HepG2 (cell line): ENCODE measurements around the gene EEIG1. TPM values are rescaled to one million over a fixed set of nuclear protein-coding genes. Genes with fewer than 3 reads are reported as not detected.

ENCODE experiments used
- ATAC-seq: fragments of 200-7000 bp; cut with Tn5 transposase; 3 replicates; pipeline ENCODE4 v1.9.1; 2020; ENCODE audit warnings: mild to moderate bottlenecking, moderate library complexity
- BruUV-seq: library from RNA; stranded (reverse); fragments of 400-500 nt; replicated peaks from 2 replicates; lab custom pipeline; 2021; lab: Mats Ljungman, UMichigan
- CTCF ChIA-PET: fragments of 300-600 bp; formaldehyde crosslinking; extraction: SDS; loops from one replicate; lab custom pipeline; 2021; ENCODE audit warnings: low total read pairs, inconsistent platforms, low intra/inter-chr PET ratio; lab: Yijun Ruan, JAX
- POLR2A ChIA-PET: fragments of 350-600 bp; sonication (Branson Sonifier 250); formaldehyde crosslinking; loops from one replicate; lab custom pipeline; 2020; ENCODE audit warnings: antibody characterized with exemption, inconsistent platforms; lab: Yijun Ruan, JAX
- DNase-seq: peaks from one replicate; pipeline ENCODE4 v3.0.0-alpha.2; 2015; ENCODE audit warnings: low spot score
- FAIRE-seq: peaks from 3 replicates; lab custom pipeline; 2011; peaks lifted over from hg19 to GRCh38; lab: Jason Lieb, UNC
- H2AFZ ChIP-seq: one replicate; pipeline ENCODE4 v1.6.1; 2011; ENCODE audit warnings: low read length, inconsistent platforms
- H3K27ac ChIP-seq: fragments of 300-600 bp; 3 replicates; pipeline ENCODE4 v1.8.0; 2011; ENCODE audit warnings: mixed run types, mild to moderate bottlenecking, mixed read lengths, low read length, inconsistent platforms; ENCODE audit not compliant: insufficient read depth; ENCODE audit errors: extremely low read length
- H3K27me3 ChIP-seq, 2 experiments: fragments of 200-600 bp in 1 of 2; 2 replicates in 1 of 2; 3 replicates in 1 of 2; pipeline versions ENCODE4 v1.6.0 to v1.8.0; 2011; ENCODE audit warnings: low read length in 2 of 2, mild to moderate bottlenecking in 2 of 2, moderate library complexity in 2 of 2, inconsistent platforms in 1 of 2; ENCODE audit not compliant: insufficient read depth in 2 of 2, control insufficient read depth in 1 of 2
- H3K36me3 ChIP-seq, 2 experiments: fragments of 200-600 bp in 1 of 2; replicated peaks in 1 of 2; 2 replicates in 1 of 2; 3 replicates in 1 of 2; pipeline versions ENCODE4 v1.5.1 to v1.8.0; 2011; ENCODE audit warnings: low read length in 2 of 2, inconsistent platforms in 1 of 2; ENCODE audit not compliant: insufficient read depth in 2 of 2, control insufficient read depth in 1 of 2
- H3K4me1 ChIP-seq: 2 replicates; pipeline ENCODE4 v1.5.1; 2012; ENCODE audit warnings: low read length, inconsistent platforms; ENCODE audit not compliant: insufficient read depth
- H3K4me2 ChIP-seq: 2 replicates; pipeline ENCODE4 v1.6.0; 2011; ENCODE audit warnings: low read depth, low read length, inconsistent platforms
- H3K4me3 ChIP-seq, 3 experiments: fragments of 200-600 bp in 1 of 3; sonication (generic), shearing (Covaris generic) in 1 of 3; replicated peaks in 1 of 3; 2 replicates each; pipeline ENCODE4 v1.5.1; 2011 to 2016; ENCODE audit warnings: low read length in 3 of 3, inconsistent platforms in 2 of 3, low read depth in 2 of 3, mild to moderate bottlenecking in 2 of 3, control low read depth in 1 of 3, mixed read lengths in 1 of 3; ENCODE audit not compliant: insufficient read depth in 1 of 3
- H3K79me2 ChIP-seq: one replicate; pipeline ENCODE4 v1.6.1; 2011; ENCODE audit warnings: low read length, inconsistent platforms; ENCODE audit not compliant: insufficient read depth
- H3K9ac ChIP-seq: 2 replicates; pipeline ENCODE4 v1.6.0; 2011; ENCODE audit warnings: mild to moderate bottlenecking, low read depth, low read length, inconsistent platforms; ENCODE audit not compliant: insufficient read depth
- H3K9me3 ChIP-seq: 2 replicates; pipeline ENCODE4 v1.5.1; 2012; ENCODE audit warnings: mild to moderate bottlenecking, low read length
- H4K20me1 ChIP-seq: 2 replicates; pipeline ENCODE4 v1.6.0; 2011; ENCODE audit warnings: inconsistent platforms, mild to moderate bottlenecking, low read length, moderate library complexity; ENCODE audit not compliant: insufficient read depth
- ADNP ChIP-seq: sonication (generic); formaldehyde crosslinking; IDR thresholded peaks from 2 replicates; pipeline ENCODE4 v1.4.0; 2020; ENCODE audit warnings: missing genetic modification reagents
- FOSL2 ChIP-seq: sonication (generic); formaldehyde crosslinking; IDR thresholded peaks from 2 replicates; pipeline ENCODE4 v1.4.0; 2020; ENCODE audit warnings: missing genetic modification reagents
- MAF1 ChIP-seq: sonication (generic); formaldehyde crosslinking; IDR thresholded peaks from 2 replicates; pipeline ENCODE4 v1.5.0; 2020; ENCODE audit warnings: missing genetic modification reagents, borderline replicate concordance
- MYNN ChIP-seq: sonication (generic); formaldehyde crosslinking; IDR thresholded peaks from 2 replicates; pipeline ENCODE4 v1.4.0; 2020; ENCODE audit warnings: mild to moderate bottlenecking, low read depth, missing genetic modification reagents
- MYPOP ChIP-seq: sonication (generic); formaldehyde crosslinking; IDR thresholded peaks from 2 replicates; pipeline ENCODE4 v1.8.1; 2023; ENCODE audit warnings: mild to moderate bottlenecking, moderate library complexity, missing genetic modification reagents
- SATB2 ChIP-seq: sonication (generic); formaldehyde crosslinking; IDR thresholded peaks from 2 replicates; pipeline ENCODE4 v1.5.0; 2020; ENCODE audit warnings: missing genetic modification reagents
- SRF ChIP-seq: IDR thresholded peaks from 2 replicates; pipeline ENCODE4 v1.6.1; 2011; ENCODE audit warnings: mild to moderate bottlenecking, low read depth, low read length, moderate library complexity
- ZBTB7B ChIP-seq: sonication (generic); formaldehyde crosslinking; IDR thresholded peaks from 2 replicates; pipeline ENCODE4 v1.4.0; 2020; ENCODE audit warnings: missing genetic modification reagents
- ZNF660 ChIP-seq: sonication (generic); formaldehyde crosslinking; IDR thresholded peaks from 2 replicates; pipeline ENCODE4 v1.5.1; 2020; ENCODE audit warnings: mild to moderate bottlenecking, low read depth, missing genetic modification reagents, borderline replicate concordance
- WGBS: methylation state at CpG from one replicate; pipeline ENCODE4 v1.1.6; 2017; ENCODE audit warnings: low lambda C conversion rate; 5-methylcytosine and 5-hydroxymethylcytosine counted together
- in situ Hi-C: cut with HindIII; loops from 2 replicates; pipeline ENCODE4 v1.10.0; 2017; ENCODE audit warnings: low pct_unique_long_range_greater_than_20kb; ENCODE audit not compliant: extremely low pct_ligation_motif_present
- intact Hi-C: fragments of 100-400 bp; cut with micrococcal nuclease; formaldehyde crosslinking; loops from one replicate; pipeline ENCODE4 v1.10.0; 2022; ENCODE audit not compliant: unreplicated experiment
- polyA plus RNA-seq, 8 experiments: library from polyadenylated mRNA; depleted of rRNA in 3 of 8; stranded (reverse) in 7 of 8; unstranded in 1 of 8; fragments of >200 nt; fragmentation: Illumina TruSeq in 4 of 8; extraction: Trizol in 4 of 8; gene quantifications; 2 replicates each; pipeline versions ENCODE4 v1.2.1 to v1.2.3, GENCODE V29; 2011 to 2016; ENCODE audit warnings: low read depth in 4 of 8, missing spikeins in 1 of 8, mixed read lengths in 1 of 8; ENCODE audit not compliant: insufficient read depth in 1 of 8
- total RNA-seq, 5 experiments: library from RNA; depleted of rRNA; stranded (reverse); fragments of >200 nt; fragmentation: Illumina TruSeq; extraction: Trizol; gene quantifications; 2 replicates each; pipeline ENCODE4 v1.2.3, GENCODE V29; 2016; ENCODE audit warnings: low read depth in 1 of 5
- TF ChIP-seq, protein P1 (sequence below): sonication (generic); formaldehyde crosslinking; IDR thresholded peaks from 2 replicates; pipeline ENCODE4 v1.8.1; 2023; ENCODE audit warnings: mild to moderate bottlenecking, missing genetic modification reagents
- TF ChIP-seq, protein P2 (sequence below): IDR thresholded peaks from 2 replicates; pipeline ENCODE4 v1.6.1; 2016; ENCODE audit warnings: missing compliant biosample characterization, missing genetic modification reagents, borderline replicate concordance
- TF ChIP-seq, protein P3 (sequence below): sonication (generic); formaldehyde crosslinking; IDR thresholded peaks from 2 replicates; pipeline ENCODE4 v1.9.0; 2021; ENCODE audit warnings: mild to moderate bottlenecking, missing genetic modification reagents

The EEIG1 gene
- total and polyA plus RNA-seq, 2 of the 13 experiments (the other 11 are each of a cell fraction or from before 2014, with no cell fraction given) = 16.6 to 25.2 TPM

GRCh38 chr9:127975376-127976315 is 5.1 kb downstream of the EEIG1 start (continued):
- TF ChIP-seq MYPOP (CRISPR knock-in tag) = no peak
- TF ChIP-seq ZNF660 = no peak
- TF ChIP-seq SATB2 (CRISPR knock-in tag) = no peak
- no peak for TF ChIP-seq ZBTB7B (CRISPR knock-in tag)
- no peak for TF ChIP-seq SRF
- no peak for TF ChIP-seq ADNP (CRISPR knock-in tag)

- Histone ChIP-seq H3K4me2 (no peak overlapping the region; the same call in 1 of the 2 replicates), H3K27ac (no peak overlapping the region), H3K9ac (no peak overlapping the region), H4K20me1 (peaks cover 37% of the 10 kb centered on the region; the same call in 1 of the 2 replicates), H3K4me1 (peaks cover 64% of the 10 kb centered on the region), H3K4me3 (no peak overlapping the region), H3K36me3 (peaks cover 0 to 4% of the 10 kb centered on the region in 2 experiments; a peak in 2 of 5 replicates), H3K9me3 (no peaks in the 10 kb centered on the region), H3K79me2 (peaks cover 95% of the 10 kb centered on the region), H2AFZ (no peak overlapping the region), H3K27me3 (no peaks in the 10 kb centered on the region; a peak in 1 of 5 replicates)
- in situ Hi-C loops = no loop called here
- POLR2A ChIA-PET = no interaction called here
- DNase-seq (no peak), FAIRE-seq (no peak), ATAC-seq (no peak)
- CTCF ChIA-PET = no interaction called here
- WGBS = 78% methylated on average over 8 of the region's 10 CpGs
- no TSS peak for BruUV-seq
- intact Hi-C loops = loop anchor here (1.0 to 5.0 kb wide), 3 partner anchors 20 to 47 kb away; no protein-coding TSS in a partner anchor
- TF ChIP-seq, protein P1, sequence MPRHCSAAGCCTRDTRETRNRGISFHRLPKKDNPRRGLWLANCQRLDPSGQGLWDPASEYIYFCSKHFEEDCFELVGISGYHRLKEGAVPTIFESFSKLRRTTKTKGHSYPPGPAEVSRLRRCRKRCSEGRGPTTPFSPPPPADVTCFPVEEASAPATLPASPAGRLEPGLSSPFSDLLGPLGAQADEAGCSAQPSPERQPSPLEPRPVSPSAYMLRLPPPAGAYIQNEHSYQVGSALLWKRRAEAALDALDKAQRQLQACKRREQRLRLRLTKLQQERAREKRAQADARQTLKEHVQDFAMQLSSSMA = no peak
- TF ChIP-seq MYNN (no peak), FOSL2 (CRISPR knock-in tag) (no peak), MAF1 (CRISPR knock-in tag) (no peak)
- TF ChIP-seq, protein P2, sequence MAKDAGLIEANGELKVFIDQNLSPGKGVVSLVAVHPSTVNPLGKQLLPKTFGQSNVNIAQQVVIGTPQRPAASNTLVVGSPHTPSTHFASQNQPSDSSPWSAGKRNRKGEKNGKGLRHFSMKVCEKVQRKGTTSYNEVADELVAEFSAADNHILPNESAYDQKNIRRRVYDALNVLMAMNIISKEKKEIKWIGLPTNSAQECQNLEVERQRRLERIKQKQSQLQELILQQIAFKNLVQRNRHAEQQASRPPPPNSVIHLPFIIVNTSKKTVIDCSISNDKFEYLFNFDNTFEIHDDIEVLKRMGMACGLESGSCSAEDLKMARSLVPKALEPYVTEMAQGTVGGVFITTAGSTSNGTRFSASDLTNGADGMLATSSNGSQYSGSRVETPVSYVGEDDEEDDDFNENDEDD = no peak
- TF ChIP-seq, protein P3, sequence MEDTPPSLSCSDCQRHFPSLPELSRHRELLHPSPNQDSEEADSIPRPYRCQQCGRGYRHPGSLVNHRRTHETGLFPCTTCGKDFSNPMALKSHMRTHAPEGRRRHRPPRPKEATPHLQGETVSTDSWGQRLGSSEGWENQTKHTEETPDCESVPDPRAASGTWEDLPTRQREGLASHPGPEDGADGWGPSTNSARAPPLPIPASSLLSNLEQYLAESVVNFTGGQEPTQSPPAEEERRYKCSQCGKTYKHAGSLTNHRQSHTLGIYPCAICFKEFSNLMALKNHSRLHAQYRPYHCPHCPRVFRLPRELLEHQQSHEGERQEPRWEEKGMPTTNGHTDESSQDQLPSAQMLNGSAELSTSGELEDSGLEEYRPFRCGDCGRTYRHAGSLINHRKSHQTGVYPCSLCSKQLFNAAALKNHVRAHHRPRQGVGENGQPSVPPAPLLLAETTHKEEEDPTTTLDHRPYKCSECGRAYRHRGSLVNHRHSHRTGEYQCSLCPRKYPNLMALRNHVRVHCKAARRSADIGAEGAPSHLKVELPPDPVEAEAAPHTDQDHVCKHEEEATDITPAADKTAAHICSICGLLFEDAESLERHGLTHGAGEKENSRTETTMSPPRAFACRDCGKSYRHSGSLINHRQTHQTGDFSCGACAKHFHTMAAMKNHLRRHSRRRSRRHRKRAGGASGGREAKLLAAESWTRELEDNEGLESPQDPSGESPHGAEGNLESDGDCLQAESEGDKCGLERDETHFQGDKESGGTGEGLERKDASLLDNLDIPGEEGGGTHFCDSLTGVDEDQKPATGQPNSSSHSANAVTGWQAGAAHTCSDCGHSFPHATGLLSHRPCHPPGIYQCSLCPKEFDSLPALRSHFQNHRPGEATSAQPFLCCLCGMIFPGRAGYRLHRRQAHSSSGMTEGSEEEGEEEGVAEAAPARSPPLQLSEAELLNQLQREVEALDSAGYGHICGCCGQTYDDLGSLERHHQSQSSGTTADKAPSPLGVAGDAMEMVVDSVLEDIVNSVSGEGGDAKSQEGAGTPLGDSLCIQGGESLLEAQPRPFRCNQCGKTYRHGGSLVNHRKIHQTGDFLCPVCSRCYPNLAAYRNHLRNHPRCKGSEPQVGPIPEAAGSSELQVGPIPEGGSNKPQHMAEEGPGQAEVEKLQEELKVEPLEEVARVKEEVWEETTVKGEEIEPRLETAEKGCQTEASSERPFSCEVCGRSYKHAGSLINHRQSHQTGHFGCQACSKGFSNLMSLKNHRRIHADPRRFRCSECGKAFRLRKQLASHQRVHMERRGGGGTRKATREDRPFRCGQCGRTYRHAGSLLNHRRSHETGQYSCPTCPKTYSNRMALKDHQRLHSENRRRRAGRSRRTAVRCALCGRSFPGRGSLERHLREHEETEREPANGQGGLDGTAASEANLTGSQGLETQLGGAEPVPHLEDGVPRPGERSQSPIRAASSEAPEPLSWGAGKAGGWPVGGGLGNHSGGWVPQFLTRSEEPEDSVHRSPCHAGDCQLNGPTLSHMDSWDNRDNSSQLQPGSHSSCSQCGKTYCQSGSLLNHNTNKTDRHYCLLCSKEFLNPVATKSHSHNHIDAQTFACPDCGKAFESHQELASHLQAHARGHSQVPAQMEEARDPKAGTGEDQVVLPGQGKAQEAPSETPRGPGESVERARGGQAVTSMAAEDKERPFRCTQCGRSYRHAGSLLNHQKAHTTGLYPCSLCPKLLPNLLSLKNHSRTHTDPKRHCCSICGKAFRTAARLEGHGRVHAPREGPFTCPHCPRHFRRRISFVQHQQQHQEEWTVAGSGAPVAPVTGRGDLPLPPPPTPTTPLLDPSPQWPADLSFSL (CRISPR knock-in tag) = no peak
These were observed 6.0 kb downstream of the EEIG1 start for GRCh38 chr9:127974769-127975261.
